Renal cortex interstitium (tissue), 11 donors: ENCODE measurements around the gene CLSTN2. TPM values are rescaled to one million over a fixed set of nuclear protein-coding genes. Genes with fewer than 3 reads are reported as not detected.

Experiments
- DNase-seq, 11 donors: peaks; one replicate each; pipeline ENCODE4 v3.0.0-alpha.2; 2013; ENCODE audit warnings: low read depth in 9 of 11, low spot score in 4 of 11; ENCODE audit errors: extremely low read depth in 1 of 11
- polyA plus RNA-seq, 3 donors: library from polyadenylated mRNA; unstranded; fragments of 120-200 nt; gene quantifications; one replicate each; pipeline ENCODE4 v1.2.1, GENCODE V29; 2013; ENCODE audit not compliant: insufficient read length in 3 of 3

The CLSTN2 gene
- polyA plus RNA-seq, 3 donors: 1.3 to 2.6 (median 1.9) TPM

- no peak for DNase-seq
Measured at GRCh38 chr3:140238646-140239314, 303.8 kb downstream of the CLSTN2 start.

GRCh38 chr3:140242818-140243276, 307.9 kb downstream of the CLSTN2 start:
- no peak for DNase-seq

- no peak for DNase-seq
Measured at GRCh38 chr3:140243575-140243974, 308.6 kb downstream of the CLSTN2 start.

- DNase-seq: no peak
Measured at GRCh38 chr3:140244893-140245292, 309.9 kb downstream of the CLSTN2 start.

GRCh38 chr3:140246578-140246977, 311.6 kb downstream of the CLSTN2 start:
- no peak for DNase-seq

- no peak for DNase-seq
Measured at GRCh38 chr3:140247775-140248174, 312.8 kb downstream of the CLSTN2 start.

GRCh38 chr3:140249188-140249587, 314.2 kb downstream of the CLSTN2 start:
- DNase-seq: no peak

GRCh38 chr3:140250010-140250855, 315.2 kb downstream of the CLSTN2 start:
- DNase-seq: no peak

- no peak for DNase-seq
Measured at GRCh38 chr3:140250945-140251344, 316.0 kb downstream of the CLSTN2 start.

GRCh38 chr3:140251678-140252077, 316.7 kb downstream of the CLSTN2 start:
- DNase-seq: no peak

- no peak for DNase-seq
Measured at GRCh38 chr3:140252812-140253656, 318.0 kb downstream of the CLSTN2 start.

GRCh38 chr3:140258222-140258724, 323.3 kb downstream of the CLSTN2 start:
- peak in 1 of 11 donors; percentile 10 for DNase-seq

- no peak for DNase-seq
Measured at GRCh38 chr3:140265302-140265701, 330.3 kb downstream of the CLSTN2 start.

- DNase-seq: no peak
Measured at GRCh38 chr3:140268103-140268502, 333.1 kb downstream of the CLSTN2 start.

- no peak for DNase-seq
Measured at GRCh38 chr3:140268610-140269009, 333.6 kb downstream of the CLSTN2 start.

- no peak for DNase-seq
Measured at GRCh38 chr3:140270329-140270728, 335.3 kb downstream of the CLSTN2 start.

- no peak for DNase-seq
Measured at GRCh38 chr3:140273542-140274195, 338.7 kb downstream of the CLSTN2 start.

- no peak for DNase-seq
Measured at GRCh38 chr3:140274429-140274828, 339.4 kb downstream of the CLSTN2 start.

GRCh38 chr3:140276703-140277102, 341.7 kb downstream of the CLSTN2 start:
- no peak for DNase-seq
